K562 (cell line): ENCODE data around the gene MAGI1. TPM values are rescaled to one million over a fixed set of nuclear protein-coding genes. Genes with fewer than 3 reads are reported as not detected.

Source experiments
- ATAC-seq: fragments of 200-7000 bp; cut with Tn5 transposase; 3 replicates; pipeline ENCODE4 v1.9.1; 2020; ENCODE audit warnings: moderate library complexity
- BruUV-seq: library from RNA; stranded (reverse); fragments of 400-500 nt; replicated peaks from 2 replicates; lab custom pipeline; 2021; lab: Mats Ljungman, UMichigan
- CTCF ChIA-PET: fragments of 300-600 bp; formaldehyde crosslinking; extraction: SDS; loops from one replicate; lab custom pipeline; 2021; ENCODE audit warnings: low intra/inter-chr PET ratio; lab: Yijun Ruan, JAX
- POLR2A ChIA-PET: fragments of 300-600, 350-650 bp; sonication (Branson Sonifier 250); formaldehyde crosslinking; extraction: SDS; loops from one replicate; lab custom pipeline; 2021; ENCODE audit warnings: antibody characterized with exemption, inconsistent platforms; lab: Yijun Ruan, JAX
- DNase-seq, 4 experiments: peaks; one replicate each; pipeline versions ENCODE4 v3.0.0 to v3.0.0-alpha.2; 2011 to 2018; ENCODE audit warnings: low spot score in 3 of 4, mixed read lengths in 3 of 4; ENCODE audit errors: extremely low read depth in 1 of 4
- FAIRE-seq: peaks from 2 replicates; lab custom pipeline; 2011; peaks lifted over from hg19 to GRCh38; lab: Jason Lieb, UNC
- H2AFZ ChIP-seq: 2 replicates; pipeline ENCODE4 v1.6.0; 2011; ENCODE audit warnings: low read depth, low read length, control low read depth, inconsistent platforms
- H3K27ac ChIP-seq: fragments of 200-600 bp; 3 replicates; pipeline ENCODE4 v1.8.0; 2011; ENCODE audit warnings: low read depth, mild to moderate bottlenecking, control low read depth, inconsistent platforms, low read length, moderate library complexity, mixed read lengths; ENCODE audit errors: extremely low read depth
- H3K27me3 ChIP-seq, 2 experiments: fragments of 300-600 bp in 1 of 2; 2 replicates in 1 of 2; 3 replicates in 1 of 2; pipeline versions ENCODE4 v1.6.0 to v1.8.0; 2011; ENCODE audit warnings: inconsistent platforms in 2 of 2, low read length in 2 of 2, mild to moderate bottlenecking in 1 of 2, mixed read lengths in 1 of 2, moderate library complexity in 1 of 2; ENCODE audit not compliant: control insufficient read depth in 2 of 2, insufficient read depth in 2 of 2
- H3K36me3 ChIP-seq: fragments of 300-600 bp; 3 replicates; pipeline ENCODE4 v1.8.0; 2011; ENCODE audit warnings: mild to moderate bottlenecking, low read length, inconsistent platforms; ENCODE audit not compliant: control insufficient read depth, insufficient read depth
- H3K4me1 ChIP-seq, 2 experiments: fragments of 200-600 bp in 1 of 2; replicated peaks in 1 of 2; 2 replicates in 1 of 2; 3 replicates in 1 of 2; pipeline versions ENCODE4 v1.5.1 to v1.8.0; 2011; ENCODE audit warnings: inconsistent platforms in 2 of 2, low read length in 2 of 2, mild to moderate bottlenecking in 1 of 2, mixed read lengths in 1 of 2, moderate library complexity in 1 of 2; ENCODE audit not compliant: control insufficient read depth in 2 of 2, insufficient read depth in 2 of 2
- H3K4me2 ChIP-seq: 2 replicates; pipeline ENCODE4 v1.6.1; 2011; ENCODE audit warnings: low read length, control low read depth, inconsistent platforms, mixed read lengths; ENCODE audit not compliant: insufficient read depth
- H3K4me3 ChIP-seq: fragments of 200-600 bp; sonication (generic), shearing (Covaris generic); 2 replicates; pipeline ENCODE4 v1.5.1; 2016; ENCODE audit warnings: control low read depth, inconsistent platforms
- H3K79me2 ChIP-seq: fragments of 200-600 bp; 3 replicates; pipeline ENCODE4 v1.8.0; 2011; ENCODE audit warnings: low read length, inconsistent platforms; ENCODE audit not compliant: control insufficient read depth, insufficient read depth
- H3K9ac ChIP-seq, 2 experiments: 2 replicates each; pipeline versions ENCODE4 v1.6.0 to v1.6.1; 2011; ENCODE audit warnings: low read depth in 2 of 2, low read length in 2 of 2, control low read depth in 1 of 2, inconsistent platforms in 1 of 2, mild to moderate bottlenecking in 1 of 2, mixed read lengths in 1 of 2; ENCODE audit not compliant: insufficient read depth in 1 of 2
- H3K9me1 ChIP-seq: one replicate; pipeline ENCODE4 v1.6.0; 2011; ENCODE audit warnings: inconsistent platforms, mild to moderate bottlenecking, low read length, moderate library complexity; ENCODE audit not compliant: control insufficient read depth, insufficient read depth
- H3K9me3 ChIP-seq: replicated peaks from 2 replicates; pipeline ENCODE4 v1.5.1; 2011; ENCODE audit warnings: low read depth, low read length, inconsistent platforms; ENCODE audit not compliant: control insufficient read depth, insufficient read depth
- H4K20me1 ChIP-seq: replicated peaks from 2 replicates; pipeline ENCODE4 v1.6.1; 2011; ENCODE audit warnings: low read length, inconsistent platforms, mixed read lengths; ENCODE audit not compliant: control insufficient read depth, insufficient read depth
- ATF7 ChIP-seq: fragments of 450-650 bp; IDR thresholded peaks from 2 replicates; pipeline ENCODE4 v1.7.1; 2014; ENCODE audit warnings: mild to moderate bottlenecking, moderate library complexity
- MED1 ChIP-seq: sonication (generic); formaldehyde crosslinking; IDR thresholded peaks from 2 replicates; pipeline ENCODE4 v1.8.1; 2023; ENCODE audit warnings: missing genetic modification reagents, borderline replicate concordance
- PRDM10 ChIP-seq: fragments of 450-650 bp; IDR thresholded peaks from 2 replicates; pipeline ENCODE4 v1.6.1; 2018; ENCODE audit not compliant: partially characterized antibody
- RBM34 ChIP-seq: fragments of 200-400 bp; formaldehyde crosslinking; IDR thresholded peaks from 2 replicates; pipeline ENCODE4 v1.6.1; 2018; ENCODE audit warnings: low read length, borderline replicate concordance; ENCODE audit not compliant: insufficient read depth
- RERE ChIP-seq: sonication (generic); formaldehyde crosslinking; IDR thresholded peaks from 2 replicates; pipeline ENCODE4 v1.8.0; 2023; ENCODE audit warnings: missing genetic modification reagents, mild to moderate bottlenecking, borderline replicate concordance
- SLC30A9 ChIP-seq: fragments of 250-450 bp; sonication (Bioruptor Pico); IDR thresholded peaks from 2 replicates; pipeline ENCODE4 v1.8.0; 2022; ENCODE audit warnings: mild to moderate bottlenecking, moderate library complexity
- TBL1XR1 ChIP-seq, 2 experiments: IDR thresholded peaks; 2 replicates each; pipeline ENCODE4 v1.6.1; 2012; ENCODE audit warnings: improper control_type of control experiment in 2 of 2, low read length in 2 of 2, mild to moderate bottlenecking in 1 of 2
- TCFL5 ChIP-seq: fragments of 250-450 bp; sonication (Bioruptor Pico); conservative IDR thresholded peaks from 2 replicates; pipeline ENCODE4 v1.6.1; 2021; ENCODE audit warnings: mild to moderate bottlenecking, moderate library complexity, matching md5 sums
- TSC22D4 ChIP-seq: fragments of 450-650 bp; IDR thresholded peaks from 2 replicates; pipeline ENCODE4 v1.6.1; 2016; ENCODE audit warnings: missing genetic modification characterization, missing biosample characterization, control low read depth
- ZBTB26 ChIP-seq: fragments of 450-650 bp; formaldehyde crosslinking; IDR thresholded peaks from 2 replicates; pipeline ENCODE4 v1.4.0; 2022; ENCODE audit warnings: missing genetic modification characterization
- ZNF764 ChIP-seq: fragments of 250-450 bp; sonication (Bioruptor Pico); IDR thresholded peaks from 2 replicates; pipeline ENCODE4 v1.4.0; 2020; ENCODE audit warnings: low read depth, mild to moderate bottlenecking, moderate library complexity
- WGBS: fragments of 100-300 bp; shearing (Covaris generic); methylation state at CpG from one replicate; pipeline ENCODE4 v1.1.6; 2016; ENCODE audit warnings: low coverage, mixed read lengths; ENCODE audit not compliant: insufficient coverage; ENCODE audit errors: missing lambda C conversion rate; 5-methylcytosine and 5-hydroxymethylcytosine counted together
- in situ Hi-C: fragments of 300-500 bp; cut with MboI; formaldehyde crosslinking; loops from 4 replicates; pipeline ENCODE4 v1.15.0; 2018; ENCODE audit warnings: inconsistent platforms, mixed read lengths
- intact Hi-C: fragments of 100-400 bp; cut with micrococcal nuclease; formaldehyde crosslinking; loops from 2 replicates; pipeline ENCODE4 v1.14.2; 2022
- polyA plus RNA-seq, 8 experiments: library from polyadenylated mRNA; depleted of rRNA in 4 of 8; stranded (reverse) in 5 of 8; unstranded in 3 of 8; fragments of >200 nt; fragmentation: Nextera tagmentation in 2 of 8; fragmentation: Illumina TruSeq in 1 of 8; extraction: Ambion mirVana in 2 of 8; extraction: Trizol in 1 of 8; gene quantifications; 2 replicates each; pipeline versions ENCODE4 v1.2.1 to v1.2.3, GENCODE V29; 2011 to 2014; ENCODE audit warnings: inconsistent platforms in 1 of 8, missing spikeins in 1 of 8
- total RNA-seq, 7 experiments: library from RNA; depleted of rRNA in 6 of 7; stranded (reverse); fragments of >200 nt in 6 of 7; fragmentation: Illumina TruSeq in 2 of 7; extraction: Trizol in 2 of 7; gene quantifications; 2 replicates each; pipeline versions ENCODE4 v1.2.1 to v1.2.3, GENCODE V29; 2011 to 2021; ENCODE audit warnings: low replicate concordance in 1 of 7

The MAGI1 gene
- total and polyA plus RNA-seq, 9 of the 15 experiments (the other 6 are each of a cell fraction or from before 2014, with no cell fraction given) = 7.8 to 59.4 (median 43.2) TPM

GRCh38 chr3:65330072-65330471 is 708.6 kb downstream of the MAGI1 start (continued):
- TF ChIP-seq PRDM10 (no peak), TBL1XR1 (IDR thresholded peaks at IDR 0.05; ENCODE audit: low read length in 2 of 2) (no peak), ATF7 (peak; percentile 92), SLC30A9 (CRISPR knock-in tag) (no peak), ZBTB26 (CRISPR knock-in tag) (no peak)

GRCh38 chr3:65328148-65328547 is 710.6 kb downstream of the MAGI1 start:
- Histone ChIP-seq H3K4me2 (no peak overlapping the region), H3K4me1 (no peaks in the 10 kb centered on the region), H3K27me3 (peaks cover 0 to 10% of the 10 kb centered on the region in 2 experiments; a peak in 2 of 5 replicates), H3K27ac (no peak overlapping the region), H3K36me3 (no peaks in the 10 kb centered on the region), H3K9me1 (no peaks in the 10 kb centered on the region), H3K4me3 (no peak overlapping the region), H4K20me1 (no peaks in the 10 kb centered on the region), H3K9me3 (no peaks in the 10 kb centered on the region), H2AFZ (no peak overlapping the region), H3K9ac (no peak overlapping the region), H3K79me2 (no peaks in the 10 kb centered on the region)
- ChIA-PET POLR2A (no interaction called here), CTCF (no interaction called here)
- ATAC-seq (no peak), DNase-seq (no peak), FAIRE-seq (no peak)
- BruUV-seq = no TSS peak
- intact Hi-C loops (no loop called here), in situ Hi-C loops (no loop called here)
- 5% methylated on average over 4 of the region's 4 CpGs for WGBS
- no peak for TF ChIP-seq MED1 (CRISPR knock-in tag)
- no peak for TF ChIP-seq TCFL5 (CRISPR knock-in tag)
- no peak for TF ChIP-seq ZNF764 (CRISPR knock-in tag)
- no peak for TF ChIP-seq RBM34
- TF ChIP-seq RERE = no peak
- TF ChIP-seq TSC22D4 = no peak
